KMS-11 (cell line): ENCODE data around the gene ARL15.

Experiments
- H2AFZ ChIP-seq: fragments of 200-600 bp; sonication (generic); 2 replicates; pipeline ENCODE4 v1.6.1; 2016; ENCODE audit warnings: antibody characterized with exemption, mixed run types, low read depth
- H3K27ac ChIP-seq: fragments of 200-600 bp; sonication (generic); 2 replicates; pipeline ENCODE4 v1.6.1; 2016; ENCODE audit warnings: mild to moderate bottlenecking, mixed run types
- H3K27me3 ChIP-seq: fragments of 200-600 bp; sonication (generic); 2 replicates; pipeline ENCODE4 v1.6.1; 2017; ENCODE audit warnings: mild to moderate bottlenecking, low read depth, mixed run types, moderate library complexity; ENCODE audit not compliant: insufficient read depth
- H3K36me3 ChIP-seq: fragments of 200-600 bp; sonication (generic); 2 replicates; pipeline ENCODE4 v1.6.1; 2017; ENCODE audit warnings: mild to moderate bottlenecking, mixed run types; ENCODE audit not compliant: insufficient read depth
- H3K4me1 ChIP-seq: fragments of 200-600 bp; sonication (generic); 2 replicates; pipeline ENCODE4 v1.6.1; 2016; ENCODE audit warnings: mild to moderate bottlenecking, low read depth, mixed run types; ENCODE audit not compliant: poor library complexity, severe bottlenecking
- H3K4me2 ChIP-seq: fragments of 200-600 bp; sonication (generic); 2 replicates; pipeline ENCODE4 v1.7.0; 2016; ENCODE audit warnings: mild to moderate bottlenecking, mixed run types
- H3K4me3 ChIP-seq: fragments of 200-600 bp; sonication (generic); IDR thresholded peaks from 2 replicates; pipeline ENCODE4 v1.6.1; 2017; ENCODE audit warnings: low read depth, low read length, mixed read lengths; ENCODE audit not compliant: insufficient read depth
- H3K79me2 ChIP-seq: fragments of 200-600 bp; sonication (generic); 2 replicates; pipeline ENCODE4 v1.6.1; 2016; ENCODE audit warnings: low read depth, mixed run types; ENCODE audit not compliant: insufficient read depth
- H3K9ac ChIP-seq: fragments of 200-600 bp; sonication (generic); 2 replicates; pipeline ENCODE4 v1.6.1; 2016; ENCODE audit warnings: mild to moderate bottlenecking, mixed run types
- H4K20me1 ChIP-seq: fragments of 200-600 bp; sonication (generic); 2 replicates; pipeline ENCODE4 v1.6.1; 2016; ENCODE audit warnings: mild to moderate bottlenecking, mixed run types; ENCODE audit not compliant: insufficient read depth
- CTCF ChIP-seq: fragments of 200-600 bp; sonication (generic); conservative IDR thresholded peaks from 2 replicates; pipeline ENCODE4 v1.6.1; 2017; ENCODE audit warnings: low read depth, mild to moderate bottlenecking, antibody characterized with exemption, low read length, moderate library complexity, mixed read lengths

The ARL15 gene

DNA sequence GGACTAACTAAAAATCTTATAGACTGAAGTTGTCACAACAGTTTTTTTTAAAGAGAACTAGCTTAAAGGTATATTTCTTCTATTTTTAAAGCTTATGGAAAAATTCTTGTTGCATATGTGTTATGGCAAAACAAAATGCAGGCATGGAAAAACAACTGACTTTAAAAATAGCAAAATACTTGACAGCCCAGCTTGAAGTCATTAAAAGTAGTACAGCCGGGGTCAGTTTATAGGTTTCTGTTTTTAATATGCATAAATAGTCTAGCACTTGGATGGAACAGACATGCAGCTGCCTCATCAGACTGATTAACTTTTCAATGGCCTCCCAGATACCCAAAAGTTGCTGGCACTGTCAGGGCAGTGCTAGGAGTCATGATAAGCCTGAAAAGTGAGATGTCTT lies 22.3 kb upstream of the ARL15 start:
- no peaks in the 10 kb centered on the region for H3K36me3 ChIP-seq
- no peak overlapping the region for H2AFZ ChIP-seq
- no peak overlapping the region for H3K4me3 ChIP-seq
- no peak overlapping the region for H3K27ac ChIP-seq
- H3K27me3 ChIP-seq, result no peaks in the 10 kb centered on the region
- H3K9ac ChIP-seq, result no peak overlapping the region
- no peak for TF ChIP-seq CTCF
- H4K20me1 ChIP-seq, result no peaks in the 10 kb centered on the region
- no peak overlapping the region for H3K4me2 ChIP-seq
- H3K4me1 ChIP-seq, result no peaks in the 10 kb centered on the region
- no peaks in the 10 kb centered on the region for H3K79me2 ChIP-seq

GRCh38 chr5:54329731-54330709 lies 19.6 kb upstream of the ARL15 start:
- no peak overlapping the region for H3K27ac ChIP-seq
- no peaks in the 10 kb centered on the region for H3K4me1 ChIP-seq
- no peak overlapping the region for H3K4me3 ChIP-seq
- TF ChIP-seq CTCF, result no peak
- H3K27me3 ChIP-seq, result no peaks in the 10 kb centered on the region
- no peak overlapping the region for H3K9ac ChIP-seq
- no peak overlapping the region for H3K4me2 ChIP-seq
- H3K36me3 ChIP-seq, result no peaks in the 10 kb centered on the region
- no peak overlapping the region for H2AFZ ChIP-seq
- H3K79me2 ChIP-seq, result no peaks in the 10 kb centered on the region
- no peaks in the 10 kb centered on the region for H4K20me1 ChIP-seq

- Histone ChIP-seq H3K4me1 (no peaks in the 10 kb centered on the region), H2AFZ (no peak overlapping the region), H3K27ac (no peak overlapping the region), H4K20me1 (no peaks in the 10 kb centered on the region), H3K4me2 (no peak overlapping the region), H3K4me3 (no peak overlapping the region), H3K36me3 (no peaks in the 10 kb centered on the region), H3K9ac (no peak overlapping the region), H3K79me2 (no peaks in the 10 kb centered on the region), H3K27me3 (no peaks in the 10 kb centered on the region)
- TF ChIP-seq CTCF, result no peak
Measured at GRCh38 chr5:54326662-54327270, 16.4 kb upstream of the ARL15 start.

DNA sequence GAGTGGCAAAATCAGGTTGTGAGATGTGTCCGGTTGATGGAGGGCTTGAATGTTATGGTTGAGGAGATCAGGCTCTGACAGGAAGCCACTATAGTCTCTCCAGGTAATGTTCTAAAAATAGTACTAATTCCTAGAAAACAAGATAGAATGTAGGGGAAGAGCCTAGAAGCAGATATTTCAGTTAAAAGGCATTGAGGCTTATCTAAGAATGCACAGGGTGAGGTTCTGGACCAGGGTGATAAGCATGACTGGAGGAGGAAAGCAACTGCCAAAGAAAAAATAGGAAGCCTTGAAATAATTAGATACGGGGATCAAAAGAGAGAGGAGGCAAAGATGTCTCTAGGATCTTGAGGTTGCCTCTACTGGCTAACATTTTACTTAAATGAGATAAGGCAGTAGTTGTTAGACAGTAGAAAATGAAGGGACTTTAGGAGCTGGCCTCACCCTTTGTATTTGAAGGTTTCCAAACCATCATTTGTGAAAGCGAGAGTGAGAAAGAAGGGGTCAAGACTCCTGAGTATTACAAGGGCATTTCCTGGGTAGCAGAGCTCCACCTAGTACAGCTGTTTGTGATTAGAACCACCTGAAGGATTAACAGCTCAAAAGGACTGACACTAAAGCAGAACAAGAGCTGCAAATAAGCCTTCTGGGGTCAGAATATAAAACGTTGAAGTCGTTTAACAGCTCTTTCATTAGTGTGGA lies 15.4 kb upstream of the ARL15 start:
- H2AFZ ChIP-seq, result no peak overlapping the region
- H4K20me1 ChIP-seq, result no peaks in the 10 kb centered on the region
- no peak overlapping the region for H3K9ac ChIP-seq
- no peak overlapping the region for H3K4me2 ChIP-seq
- no peak for TF ChIP-seq CTCF
- no peak overlapping the region for H3K27ac ChIP-seq
- H3K4me3 ChIP-seq, result no peak overlapping the region
- no peaks in the 10 kb centered on the region for H3K4me1 ChIP-seq
- H3K36me3 ChIP-seq, result no peaks in the 10 kb centered on the region
- H3K79me2 ChIP-seq, result no peaks in the 10 kb centered on the region
- no peaks in the 10 kb centered on the region for H3K27me3 ChIP-seq
